GM18519 (cell line): ENCODE data around the gene PPP6R3.

Source experiments
- ATAC-seq: cut with Tn5 transposase; IDR thresholded peaks from one replicate; pipeline ENCODE4 v1.9.1; 2021; ENCODE audit warnings: mild to moderate bottlenecking, moderate library complexity; ENCODE audit not compliant: unreplicated experiment, low FRiP score

The PPP6R3 gene

GRCh38 chr11:68549789-68550484 lies 89.4 kb downstream of the PPP6R3 start:
- no peak for ATAC-seq

DNA sequence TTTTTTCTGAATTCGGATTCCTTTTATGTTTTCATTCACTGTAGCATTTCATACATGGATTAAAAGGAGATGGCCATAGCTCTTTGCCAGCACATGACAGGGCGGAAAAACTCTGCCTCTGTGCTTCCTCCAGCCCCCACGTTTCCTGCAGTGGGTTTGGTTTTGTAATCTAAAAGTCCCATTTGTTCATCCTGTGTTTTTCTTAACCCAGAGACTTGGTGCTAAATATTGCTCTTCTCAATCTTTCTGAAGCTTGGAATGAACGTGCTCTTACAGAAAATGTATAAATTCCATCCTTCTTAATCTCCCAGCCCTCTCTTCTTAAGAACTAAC lies 89.9 kb downstream of the PPP6R3 start:
- no peak for ATAC-seq

DNA sequence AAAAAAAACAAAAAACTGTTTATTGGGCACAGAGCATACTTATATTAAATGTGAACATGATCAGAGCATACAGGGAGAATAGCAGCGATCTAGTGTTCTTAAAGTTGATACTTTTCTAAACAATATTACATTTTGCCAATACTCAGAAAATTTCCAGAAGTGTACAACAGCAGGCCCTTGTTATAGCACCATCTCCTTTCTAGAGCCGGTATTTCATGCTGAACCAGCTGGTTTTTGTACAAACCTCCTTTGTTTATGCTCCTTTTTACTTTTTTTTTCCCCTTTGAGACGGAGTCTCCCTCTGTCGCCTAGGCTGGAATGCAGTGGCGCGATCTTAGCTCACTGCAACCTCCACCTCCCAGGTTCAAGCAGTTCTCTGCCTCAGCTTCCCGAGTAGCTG lies 90.7 kb downstream of the PPP6R3 start:
- no peak for ATAC-seq

- no peak for ATAC-seq
Measured at GRCh38 chr11:68551777-68552176, 91.2 kb downstream of the PPP6R3 start.

GRCh38 chr11:68552542-68552941 lies 92.0 kb downstream of the PPP6R3 start:
- ATAC-seq = no peak

- no peak for ATAC-seq
Measured at GRCh38 chr11:68560216-68560615, 99.7 kb downstream of the PPP6R3 start.

GRCh38 chr11:68563454-68563853 lies 102.9 kb downstream of the PPP6R3 start:
- no peak for ATAC-seq

DNA sequence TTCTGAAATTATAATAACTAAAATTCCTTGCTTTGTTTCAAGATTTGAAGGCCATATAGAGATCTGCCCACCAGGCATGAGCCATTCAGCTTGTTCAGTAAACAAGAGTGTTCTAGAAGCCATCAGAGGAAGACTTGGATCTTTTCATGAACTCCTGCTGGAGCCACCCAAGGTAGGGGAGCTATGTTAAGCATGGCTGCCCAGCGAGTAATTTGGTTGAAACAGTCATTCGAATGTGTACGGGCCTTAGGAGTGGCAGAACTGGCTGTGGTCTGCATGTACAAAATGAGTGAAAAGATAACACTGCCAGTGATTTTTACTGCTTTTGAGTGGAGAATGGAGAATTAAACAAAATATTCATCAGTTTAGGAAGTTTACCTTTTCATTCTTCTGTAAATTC lies 103.7 kb downstream of the PPP6R3 start:
- ATAC-seq = no peak

GRCh38 chr11:68565768-68566167 lies 105.2 kb downstream of the PPP6R3 start:
- no peak for ATAC-seq

GRCh38 chr11:68567553-68567952 lies 107.0 kb downstream of the PPP6R3 start:
- ATAC-seq = no peak

- no peak for ATAC-seq
Measured at GRCh38 chr11:68569357-68569756, 108.8 kb downstream of the PPP6R3 start.

GRCh38 chr11:68570691-68571090 lies 110.1 kb downstream of the PPP6R3 start:
- ATAC-seq = no peak

DNA sequence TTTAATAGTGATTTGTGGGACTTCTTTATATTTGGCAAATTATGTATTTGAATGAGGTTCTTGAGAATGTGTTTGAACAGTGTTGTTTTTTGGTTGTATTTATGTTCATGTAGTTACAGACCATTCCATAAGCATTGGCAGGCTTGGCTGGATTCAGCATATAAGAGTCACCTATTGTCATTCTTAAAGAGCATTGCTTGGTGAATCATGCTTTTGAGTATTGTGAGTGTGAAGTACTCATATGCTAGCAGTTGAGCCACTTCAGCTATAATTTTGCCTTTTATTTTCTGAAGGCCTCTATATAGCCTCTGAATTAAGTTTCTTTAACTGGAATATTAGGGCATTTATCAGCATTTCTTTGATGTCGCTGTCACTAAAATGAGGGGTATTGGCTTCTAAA lies 113.8 kb downstream of the PPP6R3 start:
- no peak for ATAC-seq

- ATAC-seq = no peak
Measured at GRCh38 chr11:68575025-68575665, 114.6 kb downstream of the PPP6R3 start.

DNA sequence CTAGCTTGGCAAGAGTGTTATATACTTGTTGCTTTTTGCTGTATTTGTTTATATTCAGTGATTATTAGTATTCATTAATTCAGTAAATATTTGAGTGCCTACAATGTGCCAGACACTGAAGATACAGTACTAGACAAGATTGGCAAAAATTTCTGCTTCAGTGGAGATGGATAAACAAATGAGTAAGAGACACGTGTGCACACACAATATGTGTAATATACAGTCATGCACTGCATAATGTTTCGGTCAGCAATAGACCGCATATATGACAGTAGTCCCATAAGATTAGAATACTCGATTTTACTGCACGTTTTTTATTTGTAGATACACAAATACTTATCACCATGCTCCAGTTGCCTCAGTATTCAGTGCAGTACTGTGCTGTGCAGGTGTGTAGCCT lies 118.9 kb downstream of the PPP6R3 start:
- no peak for ATAC-seq

- no peak for ATAC-seq
Measured at GRCh38 chr11:68581439-68581838, 120.9 kb downstream of the PPP6R3 start.

DNA sequence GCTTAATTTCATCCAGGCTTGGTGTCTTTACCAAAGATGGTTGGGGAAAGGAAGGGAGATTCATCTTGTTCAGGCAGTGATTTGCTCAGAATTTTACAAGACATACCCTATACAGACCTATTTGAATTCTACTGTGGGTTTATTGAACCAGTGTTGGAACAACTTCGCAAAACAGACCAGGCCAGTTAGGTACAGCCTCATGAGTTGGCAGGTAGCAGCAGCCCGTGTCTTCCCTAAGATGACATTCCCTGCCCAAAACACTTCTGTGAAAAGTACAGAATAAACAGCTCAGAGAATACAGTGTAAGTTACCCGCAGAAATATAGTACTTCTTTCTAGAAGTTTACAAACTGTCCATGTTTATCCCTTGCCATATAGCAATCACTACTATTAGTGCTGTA lies 121.3 kb downstream of the PPP6R3 start:
- no peak for ATAC-seq

DNA sequence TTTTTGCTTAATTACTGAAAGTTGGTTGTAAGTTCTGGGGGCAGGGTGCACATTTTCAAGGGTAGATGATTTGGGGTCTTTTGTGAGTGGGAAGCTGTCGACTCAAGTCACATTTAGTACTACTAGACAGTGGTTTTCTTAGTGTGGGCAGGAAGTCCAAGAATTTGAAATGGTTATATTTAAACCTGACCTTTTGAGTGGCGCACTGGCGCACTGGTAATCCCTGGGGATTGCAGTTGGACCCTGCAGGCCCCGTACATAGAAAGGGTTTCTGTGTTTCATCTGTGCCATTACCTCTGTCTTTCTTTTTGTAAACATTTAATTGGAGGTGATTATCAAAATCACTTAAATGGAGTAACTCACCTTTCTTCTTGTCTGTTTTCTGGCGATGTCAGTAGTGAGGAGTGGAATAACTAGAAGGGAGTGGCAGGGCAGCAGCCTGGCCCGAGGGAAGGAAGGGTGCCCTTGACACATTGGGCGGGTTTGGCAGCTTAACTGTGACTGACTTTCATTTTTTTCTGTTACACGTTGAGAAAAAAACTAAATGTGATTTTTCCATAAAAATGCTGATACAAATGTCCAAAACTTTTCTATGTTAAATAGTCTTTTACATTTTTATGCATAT lies 122.0 kb downstream of the PPP6R3 start:
- ATAC-seq = no peak

DNA sequence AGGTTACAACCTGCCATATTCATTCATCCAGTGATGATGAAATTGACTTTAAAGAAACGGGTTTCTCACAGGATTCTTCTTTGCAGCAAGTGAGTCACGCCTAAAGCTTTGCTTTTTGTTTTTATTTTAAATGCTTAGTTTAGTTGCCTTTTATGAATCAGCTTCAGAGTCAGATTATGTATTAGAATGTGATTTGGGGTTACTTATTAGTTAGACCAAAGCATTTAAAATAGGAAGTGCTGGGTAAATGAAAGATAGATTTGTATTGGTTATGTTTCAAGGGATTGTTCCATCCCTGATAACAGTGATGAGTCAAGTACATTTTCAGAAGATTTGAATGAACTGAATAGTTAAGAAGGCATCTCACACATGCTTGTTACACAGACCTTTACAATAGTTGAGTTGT lies 122.5 kb downstream of the PPP6R3 start:
- no peak for ATAC-seq

DNA sequence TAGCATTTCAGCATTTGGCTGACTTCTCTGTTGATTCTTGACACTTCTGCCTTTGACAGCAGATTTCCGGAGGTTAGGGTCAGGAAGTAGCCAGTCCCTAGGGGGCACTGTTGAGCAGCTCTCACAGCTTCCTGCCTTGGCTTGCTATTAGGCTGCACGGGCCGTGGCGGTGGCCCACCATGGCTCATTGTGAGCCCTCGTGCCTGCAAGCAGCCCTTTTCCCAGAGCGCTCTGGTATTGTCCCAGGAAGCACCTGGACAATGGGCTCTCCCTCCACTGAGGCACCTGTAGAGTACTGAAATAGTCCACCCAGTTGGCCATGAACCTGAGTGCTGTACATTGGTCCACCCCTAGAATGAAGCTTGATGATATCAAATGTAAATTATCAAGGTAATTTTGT lies 123.5 kb downstream of the PPP6R3 start:
- ATAC-seq = no peak

- no peak for ATAC-seq
Measured at GRCh38 chr11:68584991-68585524, 124.5 kb downstream of the PPP6R3 start.
